HPDE6-E6E7 (cell line): ENCODE measurements around the gene GHSR.

Source experiments
- DNase-seq: peaks from one replicate; pipeline ENCODE4 v3.0.0; 2011; ENCODE audit warnings: missing footprints; ENCODE audit errors: extremely low spot score

GHSR gene

GRCh38 chr3:172437713-172438112 lies 10.5 kb downstream of the GHSR start:
- no peak for DNase-seq

DNA sequence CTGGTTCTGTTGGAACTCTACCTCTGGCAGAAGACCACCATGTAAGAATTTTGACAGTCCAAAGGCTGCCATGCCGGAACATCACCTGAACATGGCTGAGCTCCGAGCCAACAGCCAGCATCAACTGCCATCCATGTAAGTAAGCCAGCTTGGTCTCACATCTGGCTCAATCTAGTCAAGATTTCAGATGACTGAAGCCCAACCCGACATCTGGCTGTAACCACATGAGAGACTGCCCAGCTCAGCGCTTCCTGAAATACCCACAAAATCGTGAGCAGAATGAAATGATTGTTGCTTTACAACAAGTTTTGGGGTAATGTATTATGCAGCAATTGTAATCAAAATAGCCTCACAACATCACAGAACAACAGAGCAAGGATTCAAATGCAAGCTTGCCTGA lies 32.9 kb downstream of the GHSR start:
- DNase-seq, result no peak

GRCh38 chr3:172411478-172411947 lies 36.7 kb downstream of the GHSR start:
- DNase-seq, result no peak

- no peak for DNase-seq
Observed at GRCh38 chr3:172410702-172411477, 37.4 kb downstream of the GHSR start.

DNA sequence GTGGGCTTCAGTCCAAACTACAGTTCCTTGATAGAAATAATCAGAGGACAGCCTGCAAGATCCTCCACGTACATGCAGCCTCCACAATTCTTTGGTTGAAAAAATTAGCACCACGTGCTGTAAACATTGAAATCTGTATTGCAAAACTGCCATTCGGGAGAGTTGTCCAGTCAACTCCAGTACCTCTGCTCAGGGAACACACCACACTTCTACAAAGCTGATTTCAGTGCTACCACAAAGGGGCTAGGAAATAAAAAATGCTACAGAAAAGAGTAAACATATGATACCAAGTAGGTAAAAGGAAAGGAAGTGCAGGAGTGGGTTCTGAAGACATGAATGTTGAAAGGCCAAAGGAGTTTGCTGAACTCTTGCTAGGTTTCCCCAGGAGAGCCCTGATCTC lies 40.4 kb downstream of the GHSR start:
- no peak for DNase-seq

DNA sequence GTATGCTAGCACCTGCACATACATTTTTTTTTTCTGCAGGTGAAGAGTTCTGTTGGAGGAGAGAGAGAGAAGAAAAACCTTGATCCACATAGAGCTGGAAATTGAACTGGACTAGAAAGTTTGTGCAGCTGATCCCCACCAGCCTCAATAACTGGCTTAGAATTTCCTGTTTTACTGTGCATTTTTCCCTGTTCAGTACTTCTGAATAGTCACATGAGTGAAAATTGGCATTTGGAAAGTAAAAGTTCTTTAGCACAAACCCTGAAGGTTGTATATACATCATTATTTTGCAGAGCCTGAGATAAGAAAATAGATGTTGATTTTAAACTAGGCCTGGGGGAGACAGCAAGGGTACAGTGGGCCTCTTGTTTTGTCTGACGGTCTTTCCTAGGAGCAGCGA lies 42.3 kb downstream of the GHSR start:
- DNase-seq, result no peak

DNA sequence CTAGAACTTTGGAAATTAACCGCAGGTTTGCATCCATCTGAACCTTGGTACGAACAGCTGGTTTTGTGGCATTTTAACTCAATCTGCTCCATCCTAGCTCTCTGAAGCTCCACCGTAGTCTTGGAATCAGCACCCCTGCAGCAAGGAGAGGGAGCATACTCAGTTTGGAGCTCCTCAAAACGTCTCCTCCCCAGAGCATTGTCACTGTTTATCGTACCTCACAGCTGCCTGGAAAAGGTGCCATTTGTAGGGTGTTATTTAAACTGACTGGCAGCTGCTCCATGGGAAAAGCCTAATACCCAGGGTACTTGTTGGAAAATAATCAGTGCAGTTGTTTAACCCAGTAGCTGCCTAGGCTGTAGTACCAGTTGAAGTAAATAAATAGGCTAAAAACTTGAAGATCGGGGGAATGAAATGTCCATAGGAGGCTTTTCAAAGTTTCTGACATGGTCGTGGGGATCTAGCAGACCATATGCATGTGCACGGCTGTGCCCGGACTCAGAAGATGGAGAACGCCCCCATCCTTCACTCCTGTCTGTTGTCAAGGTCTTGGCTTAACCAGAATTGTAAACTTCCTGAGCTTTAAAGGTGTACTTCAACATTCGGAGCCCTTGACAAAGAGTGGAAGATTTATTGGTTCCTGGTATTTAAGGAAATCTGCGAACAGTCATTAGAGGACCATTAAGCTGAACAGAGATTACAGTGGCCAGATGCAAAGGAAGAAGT lies 43.9 kb downstream of the GHSR start:
- DNase-seq, result no peak

DNA sequence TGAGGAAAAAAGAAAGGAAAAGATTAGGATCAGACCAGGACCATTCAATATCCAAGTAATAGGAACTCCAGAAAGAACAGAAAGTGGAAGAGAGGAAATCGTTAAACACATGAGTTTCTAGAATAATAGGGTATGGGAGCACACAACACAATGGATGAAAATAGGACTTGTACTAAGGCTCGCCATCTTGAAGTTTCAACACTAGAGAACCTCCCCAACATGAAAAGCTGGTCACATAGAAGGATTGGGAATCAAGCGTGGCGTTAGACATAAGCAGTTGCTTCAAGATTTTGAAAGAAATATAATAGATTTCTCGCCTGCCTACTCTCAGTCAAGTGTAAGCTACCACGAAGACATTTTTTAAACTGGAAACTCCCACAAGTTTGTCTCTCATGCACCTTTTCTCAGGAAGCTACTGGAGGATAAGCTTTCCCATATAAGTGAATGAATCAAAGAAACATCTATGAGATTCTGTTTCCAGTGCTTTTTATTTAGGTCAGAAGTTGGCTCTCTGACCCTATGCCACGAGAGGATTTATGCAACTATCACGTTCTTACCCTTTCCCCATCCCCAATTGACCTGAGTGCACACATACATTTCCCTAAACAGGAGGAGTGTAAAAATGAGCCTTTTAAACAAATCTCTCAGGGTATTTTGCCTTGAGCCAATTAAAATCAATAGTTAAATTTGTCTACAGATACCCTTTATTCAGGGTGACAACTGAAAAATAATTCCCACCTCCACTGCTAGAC lies 45.2 kb downstream of the GHSR start:
- DNase-seq, result no peak

DNA sequence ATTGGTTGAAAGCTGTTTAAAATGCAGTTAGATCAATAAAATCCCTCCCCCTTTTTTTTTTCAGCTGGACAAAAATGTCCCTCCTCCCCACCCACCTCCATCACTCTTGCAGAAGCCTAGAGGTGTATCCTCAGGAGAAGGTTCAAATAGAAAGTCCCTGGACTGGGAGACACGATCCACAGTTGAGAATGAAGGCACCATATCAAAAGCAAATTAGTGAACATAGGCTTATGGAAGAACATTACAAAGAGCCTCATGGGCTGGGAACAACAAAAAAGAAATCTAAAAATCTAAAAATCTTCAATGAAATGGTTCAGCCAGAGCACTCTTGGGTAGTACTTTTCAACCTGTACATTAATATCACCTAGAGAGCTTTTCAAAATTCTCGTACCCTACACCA lies 46.2 kb downstream of the GHSR start:
- DNase-seq, result no peak

DNA sequence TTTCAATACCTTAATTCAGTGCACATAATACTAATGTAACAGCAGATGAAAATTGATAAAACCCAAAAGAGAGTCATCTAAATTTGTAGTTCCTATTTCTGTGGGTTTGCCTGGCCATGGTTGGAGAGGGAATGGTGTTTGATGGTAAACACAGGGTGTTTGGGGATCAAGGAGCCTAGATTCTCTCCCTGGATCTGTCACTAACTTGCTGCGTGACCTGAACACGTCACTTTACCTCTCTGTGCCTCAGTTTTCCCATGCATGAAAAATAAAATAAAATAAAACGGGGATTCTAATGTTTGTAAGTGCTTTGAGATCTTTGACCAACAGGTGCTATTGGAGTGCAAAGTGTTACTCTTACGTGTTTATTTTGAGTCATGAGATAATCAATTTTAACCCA lies 49.8 kb downstream of the GHSR start:
- DNase-seq, result no peak

- DNase-seq, result no peak
Observed at GRCh38 chr3:172397716-172398405, 50.4 kb downstream of the GHSR start.

DNA sequence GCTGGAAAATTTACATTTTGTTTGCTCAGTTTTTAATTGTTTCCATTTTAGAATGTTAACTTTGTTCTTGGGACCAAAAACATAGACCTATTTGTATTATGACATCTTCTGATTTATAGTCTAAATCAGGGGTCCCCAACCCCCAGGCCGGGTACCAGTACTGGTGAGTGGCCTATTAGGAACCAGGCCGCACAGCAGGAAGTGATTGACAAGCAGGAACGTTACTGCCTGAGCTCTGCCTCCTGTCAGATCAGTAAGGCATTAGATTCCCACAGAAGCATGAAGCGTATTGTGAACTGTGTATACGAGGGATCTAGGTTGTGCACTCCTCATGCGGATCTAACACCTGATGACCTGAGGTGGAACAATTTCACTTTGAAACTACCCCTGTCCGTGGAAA lies 51.9 kb downstream of the GHSR start:
- DNase-seq, result no peak

DNA sequence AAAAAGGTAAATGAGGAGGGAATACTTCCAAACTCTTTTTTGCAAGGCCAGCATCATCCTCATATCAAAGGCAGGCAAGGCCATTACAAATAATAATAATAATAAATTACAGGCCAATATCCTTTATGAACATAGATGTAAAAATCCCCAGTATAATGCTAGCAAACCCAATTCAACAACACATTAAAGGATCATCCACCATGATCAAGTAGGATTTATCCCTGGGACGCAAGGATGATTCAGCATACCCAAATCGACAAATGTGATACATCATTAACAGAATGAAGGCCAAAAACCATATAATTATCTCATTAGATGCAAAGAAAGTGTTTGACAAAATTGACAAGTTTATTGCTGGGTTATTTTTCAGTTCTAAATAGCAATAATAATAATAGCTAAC lies 53.6 kb downstream of the GHSR start:
- DNase-seq, result no peak
